Transverse colon (tissue), 3 donors: ENCODE results near the gene FCRL5.

Source experiments
- CTCF ChIP-seq, 5 experiments: fragments of 200-600 bp in 3 of 5; fragments of 450-650 bp in 2 of 5; sonication (generic) in 3 of 5; IDR thresholded peaks; 1 replicate in 2 of 5; 2 replicates in 3 of 5; pipeline ENCODE4 v1.5.1; 2016 to 2017; ENCODE audit warnings: antibody characterized with exemption in 5 of 5, inconsistent platforms in 3 of 5, mild to moderate bottlenecking in 2 of 5, moderate library complexity in 1 of 5
- EP300 ChIP-seq: sonication (generic); formaldehyde crosslinking; IDR thresholded peaks from one replicate; pipeline ENCODE4 v1.6.1; 2017; ENCODE audit warnings: antibody characterized with exemption, low read depth

DNA sequence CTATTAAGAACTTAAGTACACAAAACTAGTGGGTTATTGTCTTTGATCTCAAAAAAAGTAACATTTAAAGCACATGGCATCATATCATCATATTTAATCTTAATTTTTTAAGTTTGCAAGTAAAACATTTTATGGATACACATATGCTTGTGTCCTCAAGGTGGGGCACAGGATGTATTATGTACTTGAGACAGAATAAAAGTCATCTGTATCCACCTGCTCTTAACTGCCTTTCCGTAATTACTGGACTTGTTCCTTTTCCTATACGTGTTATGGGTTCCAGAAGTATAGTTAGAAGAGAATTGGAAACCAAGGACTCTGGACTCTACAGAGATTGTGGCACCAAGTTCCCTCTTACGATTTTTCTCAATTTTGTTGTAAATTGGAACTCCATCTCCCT, 79.4 kb downstream of the FCRL5 start:
- TF ChIP-seq EP300 = no peak
- TF ChIP-seq CTCF (IDR thresholded peaks at IDR 0.05) = no peak
